NCI-H2196 treated with DMSO at 0.1 percent for 48 hours (cell line): ENCODE data around the gene RPL26.
A peak's percentile ranks its signal among the peaks of the same experiment; 100 is the strongest.

Experiments used
- DNase-seq: peaks from one replicate; lab custom pipeline; 2025; ENCODE audit not compliant: unreplicated experiment; lab: John Stamatoyannopoulos, UW

Gene RPL26

GRCh38 chr17:8383143-8383822, at the start of gene RPL26:
RPL26 (minus strand) TSS chr17:8383193; CDS start chr17:8382310, 883 bp downstream.
- peak; percentile 79 for DNase-seq

- no peak for DNase-seq
These were observed 48.0 kb upstream of the RPL26 start for GRCh38 chr17:8430966-8431365.

- DNase-seq = no peak
These were observed 43.8 kb upstream of the RPL26 start for GRCh38 chr17:8426802-8427201.

GRCh38 chr17:8426094-8426720, 43.2 kb upstream of the RPL26 start:
- DNase-seq = no peak

DNA sequence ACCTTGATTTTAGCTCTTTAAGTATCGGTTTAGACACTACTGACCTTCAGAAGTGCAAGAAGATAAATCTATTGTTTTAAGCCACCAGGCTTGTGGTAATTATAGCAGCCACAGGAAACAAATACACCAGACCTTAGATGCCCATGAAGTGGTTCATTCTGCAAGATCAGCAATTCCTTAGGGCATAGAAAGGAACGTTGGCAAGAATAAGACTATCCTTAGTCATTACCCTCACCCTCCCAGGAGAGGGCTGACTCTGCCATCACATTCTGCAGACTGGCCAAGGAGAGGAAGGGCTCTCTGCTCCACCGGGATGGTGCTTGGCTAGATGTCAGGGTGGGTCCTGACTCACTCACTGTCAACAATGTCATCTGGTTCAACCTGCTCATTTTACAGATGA, 38.6 kb upstream of the RPL26 start:
- DNase-seq = no peak

- DNase-seq = peak; percentile 34
These were observed 37.3 kb upstream of the RPL26 start for GRCh38 chr17:8420041-8420934.

DNA sequence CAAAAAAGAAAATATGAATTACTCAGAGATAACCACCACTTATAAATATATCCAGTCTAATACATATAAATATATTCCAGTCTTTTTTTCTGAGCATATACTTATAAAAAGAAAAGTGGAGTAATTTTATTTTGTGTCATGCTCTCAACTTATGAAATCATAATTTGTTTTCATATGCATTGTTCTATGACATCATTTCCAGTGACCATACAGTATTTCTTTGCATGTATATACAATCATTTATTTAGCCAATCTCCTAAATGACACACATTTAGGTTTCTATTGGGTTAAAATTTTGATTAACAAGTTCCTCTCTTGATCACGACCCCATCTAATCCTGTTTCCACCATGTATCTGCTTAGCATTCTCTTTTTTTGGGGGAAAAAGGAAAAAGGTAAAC, 36.3 kb upstream of the RPL26 start:
- DNase-seq = no peak

DNA sequence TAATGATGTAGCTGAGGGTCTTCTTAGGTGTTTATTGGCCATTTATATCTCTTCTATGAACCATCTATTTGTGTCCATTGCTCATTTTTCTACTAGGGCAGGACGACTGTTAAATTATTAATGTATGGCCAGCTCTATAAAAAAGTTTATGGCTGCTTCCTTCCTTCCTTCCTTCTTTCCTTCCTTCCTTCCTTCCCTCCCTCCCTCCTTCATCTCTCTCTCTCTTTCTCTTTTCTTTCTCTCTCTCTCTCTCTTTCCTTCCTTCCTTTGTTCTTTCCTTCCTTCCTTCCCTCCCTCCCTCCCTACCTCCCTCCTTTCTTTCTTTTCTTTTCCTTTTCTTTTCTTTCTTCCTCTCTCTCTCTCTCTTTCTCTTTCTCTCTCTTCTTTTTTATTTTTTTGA, 35.5 kb upstream of the RPL26 start:
- DNase-seq = no peak

GRCh38 chr17:8417806-8418205, 34.8 kb upstream of the RPL26 start:
- DNase-seq = no peak

DNA sequence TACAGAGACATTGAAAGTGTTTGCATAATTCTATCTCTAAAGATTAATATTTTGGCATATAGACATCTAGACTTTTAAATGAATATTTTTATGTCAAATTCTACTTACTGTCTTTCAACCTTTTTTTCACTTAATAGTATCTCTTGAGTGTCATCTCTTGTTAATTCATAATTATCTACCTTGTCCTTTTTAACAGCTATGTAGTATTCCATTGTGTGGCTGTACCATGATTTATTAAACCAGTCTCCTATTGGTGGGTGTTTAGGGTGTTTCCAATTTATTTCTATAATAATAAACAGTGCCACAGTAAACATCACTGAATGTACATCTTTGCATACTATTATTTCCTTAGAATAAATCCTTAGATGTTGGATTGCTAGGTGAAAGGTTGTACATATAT, 30.9 kb upstream of the RPL26 start:
- no peak for DNase-seq

GRCh38 chr17:8413328-8413727, 30.3 kb upstream of the RPL26 start:
- no peak for DNase-seq

GRCh38 chr17:8412089-8412488, 29.1 kb upstream of the RPL26 start:
- no peak for DNase-seq

DNA sequence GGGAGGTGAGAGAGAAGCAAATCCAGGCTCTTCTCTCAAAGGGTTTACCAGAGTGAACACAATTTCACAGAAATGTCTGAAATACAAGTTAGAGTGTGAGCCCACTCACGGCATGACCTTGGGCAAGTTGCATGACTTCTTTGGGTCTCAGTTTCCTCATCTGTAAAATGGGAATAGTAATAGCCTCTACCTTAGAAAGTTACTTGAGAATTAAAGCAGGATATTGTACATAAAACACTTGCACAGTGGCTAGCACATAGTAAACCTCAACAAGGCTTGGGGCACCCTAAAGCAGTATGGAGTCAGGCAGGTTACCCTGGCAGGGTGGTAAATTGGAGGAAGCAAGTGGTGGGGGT, 27.9 kb upstream of the RPL26 start:
- no peak for DNase-seq

- DNase-seq = peak; percentile 37
These were observed 27.2 kb upstream of the RPL26 start for GRCh38 chr17:8409966-8410882.

- DNase-seq = no peak
These were observed 25.4 kb upstream of the RPL26 start for GRCh38 chr17:8408371-8408770.

GRCh38 chr17:8406174-8406573, 23.2 kb upstream of the RPL26 start:
- no peak for DNase-seq

- no peak for DNase-seq
These were observed 22.6 kb upstream of the RPL26 start for GRCh38 chr17:8405499-8406016.

DNA sequence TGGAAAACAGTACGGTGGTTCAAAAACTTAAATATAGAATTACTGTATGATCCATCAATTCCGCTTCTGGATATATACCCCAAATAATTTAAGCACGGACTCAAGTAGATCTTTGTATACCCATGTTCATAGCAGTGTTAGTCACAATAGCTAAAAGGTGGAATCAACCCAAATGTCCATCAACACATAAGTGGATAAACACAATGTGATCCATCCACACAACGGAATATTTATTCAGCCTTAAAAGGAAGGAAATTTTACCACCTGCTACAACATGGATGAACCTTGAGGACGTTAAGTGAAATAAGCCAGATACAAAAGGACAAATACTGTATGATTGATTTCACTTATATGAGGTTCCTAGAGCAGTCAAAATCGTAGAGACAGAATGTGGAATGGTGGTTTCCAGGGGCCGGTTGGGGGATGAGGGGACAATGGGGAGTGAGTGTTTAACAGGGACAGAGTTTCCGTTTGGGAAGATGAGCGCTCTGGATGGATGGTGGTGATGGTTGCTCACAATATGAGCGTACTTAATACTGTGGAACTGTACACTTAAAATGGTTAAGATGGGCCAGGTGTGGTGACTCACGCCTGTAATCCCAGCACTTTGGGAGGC, 20.0 kb upstream of the RPL26 start:
- no peak for DNase-seq

DNA sequence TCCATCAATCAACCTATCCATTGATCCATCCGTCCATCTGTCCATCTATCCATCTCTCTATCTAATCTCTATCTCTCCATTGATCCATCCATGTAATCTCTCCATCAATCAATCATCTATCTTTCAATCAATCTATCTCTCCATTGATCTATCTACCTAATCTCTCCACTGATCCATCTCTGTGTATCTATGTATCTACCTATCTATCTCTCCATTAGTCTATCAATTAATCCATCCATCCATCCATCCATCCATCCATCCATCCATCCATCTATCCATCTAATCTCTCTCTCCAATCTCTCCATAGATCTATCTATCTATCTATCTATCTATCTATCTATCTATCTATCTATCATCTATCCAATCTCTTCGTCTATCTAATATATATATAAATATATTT, 18.1 kb upstream of the RPL26 start:
- DNase-seq = no peak

- DNase-seq = no peak
These were observed 16.0 kb upstream of the RPL26 start for GRCh38 chr17:8398980-8399379.
